HG02973 (cell line): ENCODE results near the gene C16orf82.

Experiments used
- ATAC-seq: cut with Tn5 transposase; IDR thresholded peaks from one replicate; pipeline ENCODE4 v1.9.1; 2021; ENCODE audit warnings: moderate library complexity; ENCODE audit not compliant: unreplicated experiment

C16orf82 gene

GRCh38 chr16:27066668-27067537 is at the start of gene C16orf82:
Gene C16orf82, plus strand, starts transcription at chr16:27066927.
- no peak for ATAC-seq

GRCh38 chr16:27020031-27020430 is 46.7 kb upstream of the C16orf82 start:
- ATAC-seq, result no peak

GRCh38 chr16:27024010-27024409 is 42.7 kb upstream of the C16orf82 start:
- no peak for ATAC-seq

- no peak for ATAC-seq
These were observed 41.1 kb upstream of the C16orf82 start for GRCh38 chr16:27025581-27025980.

- ATAC-seq, result no peak
These were observed 38.8 kb upstream of the C16orf82 start for GRCh38 chr16:27027971-27028370.

- no peak for ATAC-seq
These were observed 38.1 kb upstream of the C16orf82 start for GRCh38 chr16:27028591-27029110.

- ATAC-seq, result no peak
These were observed 37.2 kb upstream of the C16orf82 start for GRCh38 chr16:27029525-27029924.

GRCh38 chr16:27033281-27033979 is 33.3 kb upstream of the C16orf82 start:
- no peak for ATAC-seq

- no peak for ATAC-seq
These were observed 26.0 kb upstream of the C16orf82 start for GRCh38 chr16:27040732-27041131.

- no peak for ATAC-seq
These were observed 19.7 kb upstream of the C16orf82 start for GRCh38 chr16:27046958-27047518.

- no peak for ATAC-seq
These were observed 18.4 kb upstream of the C16orf82 start for GRCh38 chr16:27048316-27048715.

- ATAC-seq, result no peak
These were observed 17.6 kb upstream of the C16orf82 start for GRCh38 chr16:27049117-27049516.

GRCh38 chr16:27052007-27052406 is 14.7 kb upstream of the C16orf82 start:
- ATAC-seq, result no peak

- no peak for ATAC-seq
These were observed 12.7 kb upstream of the C16orf82 start for GRCh38 chr16:27053996-27054395.

- no peak for ATAC-seq
These were observed 8.4 kb upstream of the C16orf82 start for GRCh38 chr16:27058299-27058698.

- ATAC-seq, result no peak
These were observed 4.0 kb downstream of the C16orf82 start for GRCh38 chr16:27070776-27071175.

- ATAC-seq, result no peak
These were observed 7.0 kb downstream of the C16orf82 start for GRCh38 chr16:27073733-27074132.

GRCh38 chr16:27080895-27081294 is 14.2 kb downstream of the C16orf82 start:
- no peak for ATAC-seq

- ATAC-seq, result no peak
These were observed 17.1 kb downstream of the C16orf82 start for GRCh38 chr16:27083861-27084261.

- ATAC-seq, result no peak
These were observed 17.7 kb downstream of the C16orf82 start for GRCh38 chr16:27084307-27085028.

- ATAC-seq, result no peak
These were observed 18.5 kb downstream of the C16orf82 start for GRCh38 chr16:27085182-27085581.
